ENCODE results near the gene ESPN.
"Not testable (repeated sequence)": the region's sequence is repeated elsewhere in the genome, so short reads cannot be mapped to it uniquely, and the experiment has no call there.

The ESPN gene

DNA sequence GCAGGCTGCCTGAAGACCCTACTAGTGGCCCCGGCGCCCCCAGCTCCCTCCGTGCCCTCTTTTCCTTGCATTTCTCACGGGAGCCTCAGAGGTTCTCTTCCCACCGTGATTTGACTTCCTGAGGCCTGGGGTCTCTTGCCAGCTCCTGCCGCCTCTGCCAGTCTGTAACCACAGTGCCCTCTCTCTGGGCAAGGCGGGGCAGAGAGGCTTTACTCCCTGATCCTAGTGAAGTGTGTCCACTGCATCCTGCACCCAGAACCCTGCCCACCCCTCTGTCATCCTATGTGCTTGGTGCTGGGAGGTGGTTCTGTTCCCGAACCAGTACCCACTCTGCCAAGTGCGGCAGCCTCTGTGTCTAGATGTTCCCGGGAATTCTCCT lies 2.4 kb downstream of the ESPN start:
- no peak for TF ChIP-seq POLR2A (IDR thresholded peaks at IDR 0.05; ENCODE audit: extremely low read depth, insufficient read length)
- TF ChIP-seq, protein P1, sequence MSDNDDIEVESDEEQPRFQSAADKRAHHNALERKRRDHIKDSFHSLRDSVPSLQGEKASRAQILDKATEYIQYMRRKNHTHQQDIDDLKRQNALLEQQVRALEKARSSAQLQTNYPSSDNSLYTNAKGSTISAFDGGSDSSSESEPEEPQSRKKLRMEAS (IDR thresholded peaks at IDR 0.05; ENCODE audit: low read depth, low read length): no peak
- no peak for TF ChIP-seq MYC (IDR thresholded peaks at IDR 0.05; ENCODE audit: low read depth, low read length)
- TF ChIP-seq, protein P2, sequence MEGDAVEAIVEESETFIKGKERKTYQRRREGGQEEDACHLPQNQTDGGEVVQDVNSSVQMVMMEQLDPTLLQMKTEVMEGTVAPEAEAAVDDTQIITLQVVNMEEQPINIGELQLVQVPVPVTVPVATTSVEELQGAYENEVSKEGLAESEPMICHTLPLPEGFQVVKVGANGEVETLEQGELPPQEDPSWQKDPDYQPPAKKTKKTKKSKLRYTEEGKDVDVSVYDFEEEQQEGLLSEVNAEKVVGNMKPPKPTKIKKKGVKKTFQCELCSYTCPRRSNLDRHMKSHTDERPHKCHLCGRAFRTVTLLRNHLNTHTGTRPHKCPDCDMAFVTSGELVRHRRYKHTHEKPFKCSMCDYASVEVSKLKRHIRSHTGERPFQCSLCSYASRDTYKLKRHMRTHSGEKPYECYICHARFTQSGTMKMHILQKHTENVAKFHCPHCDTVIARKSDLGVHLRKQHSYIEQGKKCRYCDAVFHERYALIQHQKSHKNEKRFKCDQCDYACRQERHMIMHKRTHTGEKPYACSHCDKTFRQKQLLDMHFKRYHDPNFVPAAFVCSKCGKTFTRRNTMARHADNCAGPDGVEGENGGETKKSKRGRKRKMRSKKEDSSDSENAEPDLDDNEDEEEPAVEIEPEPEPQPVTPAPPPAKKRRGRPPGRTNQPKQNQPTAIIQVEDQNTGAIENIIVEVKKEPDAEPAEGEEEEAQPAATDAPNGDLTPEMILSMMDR (IDR thresholded peaks at IDR 0.05; ENCODE audit: low read depth, low read length): no peak
- no peak overlapping the region for H3K4me3 ChIP-seq (ENCODE audit: low read depth, low read length)
- no peak for DNase-seq (ENCODE audit: low read depth)

DNA sequence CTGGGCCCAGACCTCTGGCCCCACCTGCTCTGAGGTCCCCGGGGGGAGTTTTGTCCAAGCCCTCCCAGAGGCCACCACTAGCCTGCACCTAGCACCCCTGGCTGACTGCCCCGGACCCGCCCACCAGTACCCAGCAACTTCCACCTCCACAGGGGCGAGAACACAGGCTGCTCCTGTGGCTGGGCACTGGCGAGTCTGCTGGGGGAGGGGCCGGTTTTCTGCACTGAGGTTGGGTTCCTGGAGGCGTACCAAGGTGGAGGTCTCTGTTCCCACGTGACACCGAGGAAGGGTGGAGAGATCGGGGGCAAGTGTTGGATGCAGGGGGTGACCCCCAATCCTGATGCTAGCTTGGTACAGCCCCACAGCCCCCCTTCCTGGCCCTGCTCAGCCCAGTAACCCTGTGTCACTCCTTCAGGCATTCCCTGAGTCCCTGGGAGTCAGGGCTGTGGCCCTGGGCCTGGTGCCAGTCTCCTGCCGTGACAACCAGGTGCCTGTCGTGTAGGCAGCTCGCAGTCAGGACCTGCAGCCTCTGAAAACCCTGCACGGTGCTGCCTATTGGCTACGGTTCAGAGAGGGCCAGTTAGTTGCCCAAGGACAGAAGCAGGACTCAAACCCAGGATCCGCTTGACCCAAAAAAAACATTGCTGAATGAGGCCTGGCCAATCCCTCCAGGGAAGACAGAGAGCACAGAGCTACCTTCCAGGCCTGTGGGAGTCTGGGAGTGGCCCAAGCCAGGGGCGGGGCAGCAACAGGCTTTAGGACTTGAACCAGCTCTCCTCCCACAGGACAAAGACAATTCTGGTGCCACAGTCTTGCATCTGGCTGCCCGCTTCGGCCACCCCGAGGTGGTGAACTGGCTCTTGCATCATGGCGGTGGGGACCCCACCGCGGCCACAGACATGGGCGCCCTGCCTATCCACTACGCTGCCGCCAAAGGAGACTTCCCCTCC lies 3.1 kb downstream of the ESPN start:
- H3K4me3 ChIP-seq (ENCODE audit: low read depth, low read length): no peak overlapping the region
- no peak for DNase-seq (ENCODE audit: low read depth)
- no peak for TF ChIP-seq MYC (IDR thresholded peaks at IDR 0.05; ENCODE audit: low read depth, low read length)
- no peak for TF ChIP-seq POLR2A (IDR thresholded peaks at IDR 0.05; ENCODE audit: extremely low read depth, insufficient read length)
- TF ChIP-seq, protein P2 (IDR thresholded peaks at IDR 0.05; ENCODE audit: low read depth, low read length): no peak
- TF ChIP-seq, protein P1 (IDR thresholded peaks at IDR 0.05; ENCODE audit: low read depth, low read length): no peak

DNA sequence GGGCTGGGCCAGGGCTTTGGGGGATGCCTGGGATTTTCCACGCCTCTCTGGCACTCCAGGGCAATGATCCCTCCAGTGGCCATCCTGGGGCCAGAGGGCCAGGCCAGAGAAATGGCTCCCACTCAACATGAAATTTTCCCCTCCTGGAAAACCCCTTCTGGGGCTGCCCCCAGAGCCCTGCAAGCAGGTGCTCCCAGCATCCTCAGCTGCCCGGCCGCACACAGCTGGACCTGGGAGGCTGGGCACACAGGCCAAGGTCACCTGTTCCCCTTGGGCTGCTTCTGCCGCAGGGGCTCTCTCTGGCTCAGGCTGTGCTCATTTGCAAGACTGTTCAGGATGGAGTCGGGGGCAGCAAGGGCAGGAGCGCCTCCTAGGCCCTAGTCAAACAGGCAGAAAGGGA lies 3.9 kb downstream of the ESPN start:
- not testable (repeated sequence) for DNase-seq (ENCODE audit: low read depth); H3K4me3 ChIP-seq (ENCODE audit: low read depth, low read length)

DNA sequence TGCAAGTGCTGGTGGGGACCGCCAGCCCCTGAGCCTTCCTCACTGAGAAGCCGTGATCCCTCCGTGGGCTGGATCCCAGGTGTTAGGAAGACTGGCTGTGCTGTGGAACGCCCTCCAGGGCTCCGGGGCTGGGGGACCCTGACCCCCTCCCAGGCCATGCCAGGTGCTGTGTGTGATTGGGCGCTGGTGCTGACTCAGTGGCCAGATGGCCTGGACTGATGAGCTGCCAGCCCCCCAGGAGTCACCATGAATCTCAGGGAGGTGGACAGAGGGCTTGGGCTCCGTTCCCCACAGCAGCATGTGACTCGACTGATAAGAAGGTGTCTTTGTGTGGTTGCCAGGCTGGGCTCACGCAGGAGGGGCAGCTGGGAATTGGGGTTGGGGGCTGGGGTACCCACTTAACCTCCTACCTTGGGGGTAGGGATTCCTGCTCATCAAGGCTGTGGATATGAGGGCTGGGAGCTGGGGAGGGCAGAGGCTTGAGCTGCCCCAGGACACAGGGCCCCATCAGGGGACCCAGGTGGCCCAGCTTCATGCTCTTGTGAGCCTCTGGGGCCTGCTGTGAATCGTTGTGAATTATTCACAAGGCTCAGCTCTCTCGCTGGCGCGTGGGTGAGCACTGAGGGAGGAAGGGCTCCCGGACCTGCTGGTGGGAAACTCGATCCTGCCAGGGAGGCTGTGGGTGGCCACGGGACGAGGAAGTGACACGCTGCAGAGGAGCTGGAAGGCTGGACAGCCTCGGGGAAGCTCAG lies 5.3 kb downstream of the ESPN start:
- not testable (repeated sequence) for DNase-seq (ENCODE audit: low read depth); H3K4me3 ChIP-seq (ENCODE audit: low read depth, low read length)

DNA sequence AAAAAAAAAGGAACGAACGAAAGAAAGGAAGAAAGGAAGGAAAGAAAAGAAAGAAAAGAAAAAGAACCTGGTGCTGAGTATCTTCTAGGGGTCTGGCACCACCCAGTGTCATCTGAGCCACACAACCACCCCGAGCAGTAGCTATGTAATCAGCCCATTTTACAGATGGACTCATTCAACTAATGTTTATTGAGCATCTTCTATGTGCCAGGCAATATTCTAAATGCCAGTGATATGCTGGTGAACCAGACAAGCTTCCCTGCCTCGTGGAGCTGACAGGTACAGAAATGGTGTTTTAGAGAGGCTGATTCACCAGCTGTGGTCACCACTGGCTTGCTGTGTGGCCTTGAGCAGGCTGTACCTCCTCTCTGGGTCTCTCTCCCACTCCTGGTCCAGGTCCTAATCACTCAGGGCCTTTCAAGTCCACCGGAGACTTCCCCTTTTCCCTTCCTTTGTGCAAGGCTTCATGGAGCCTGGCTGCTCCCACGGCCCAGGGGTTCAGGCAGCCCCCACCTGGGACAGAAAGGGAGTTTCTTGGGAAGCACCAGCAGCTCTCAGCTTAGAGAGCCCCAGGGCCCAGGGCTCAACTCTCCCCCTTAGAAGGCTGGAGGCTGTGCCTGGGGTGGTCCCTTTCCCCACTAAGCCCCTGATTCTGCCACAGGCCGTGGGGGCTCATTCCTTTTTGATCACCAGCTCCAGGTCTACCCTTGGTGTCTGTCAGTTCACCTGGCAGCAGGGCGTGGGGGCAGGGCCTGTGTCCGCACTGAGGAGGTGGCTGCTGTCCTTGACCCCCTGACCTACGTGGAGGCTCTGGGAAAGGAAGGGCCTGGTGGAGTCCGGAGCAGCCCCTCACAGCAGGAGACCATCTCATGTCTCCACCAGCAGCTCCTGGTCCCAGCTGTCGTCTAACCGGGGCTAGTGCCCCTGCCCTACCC lies 7.3 kb downstream of the ESPN start:
- DNase-seq (ENCODE audit: low read depth); H3K4me3 ChIP-seq (ENCODE audit: low read depth, low read length): not testable (repeated sequence)

DNA sequence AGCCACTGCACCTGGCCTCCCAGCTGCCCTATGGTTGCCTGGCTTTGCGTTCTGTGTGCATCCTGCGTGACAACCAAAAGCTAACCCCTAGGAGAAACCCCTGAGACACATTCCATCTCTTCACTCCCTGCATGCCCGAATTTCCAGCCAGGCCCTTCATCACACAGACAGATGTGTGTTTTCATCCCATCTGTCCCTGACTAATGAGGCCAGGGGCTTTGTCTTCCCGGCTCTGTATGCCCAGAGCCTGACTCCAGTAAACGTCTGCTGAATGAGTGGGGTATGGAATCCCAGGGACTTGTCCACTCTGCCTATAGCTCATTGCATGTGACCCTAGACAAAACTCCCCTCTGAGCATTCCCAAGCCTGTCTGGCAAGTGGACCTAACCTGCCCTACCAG lies 9.6 kb downstream of the ESPN start:
- DNase-seq (ENCODE audit: low read depth): no peak
- H3K4me3 ChIP-seq (ENCODE audit: low read depth, low read length): no peak overlapping the region
- TF ChIP-seq POLR2A (IDR thresholded peaks at IDR 0.05; ENCODE audit: extremely low read depth, insufficient read length) (no peak), MYC (IDR thresholded peaks at IDR 0.05; ENCODE audit: low read depth, low read length) (no peak)
- TF ChIP-seq, protein P1 (IDR thresholded peaks at IDR 0.05; ENCODE audit: low read depth, low read length): no peak
- TF ChIP-seq, protein P2 (IDR thresholded peaks at IDR 0.05; ENCODE audit: low read depth, low read length): no peak

DNA sequence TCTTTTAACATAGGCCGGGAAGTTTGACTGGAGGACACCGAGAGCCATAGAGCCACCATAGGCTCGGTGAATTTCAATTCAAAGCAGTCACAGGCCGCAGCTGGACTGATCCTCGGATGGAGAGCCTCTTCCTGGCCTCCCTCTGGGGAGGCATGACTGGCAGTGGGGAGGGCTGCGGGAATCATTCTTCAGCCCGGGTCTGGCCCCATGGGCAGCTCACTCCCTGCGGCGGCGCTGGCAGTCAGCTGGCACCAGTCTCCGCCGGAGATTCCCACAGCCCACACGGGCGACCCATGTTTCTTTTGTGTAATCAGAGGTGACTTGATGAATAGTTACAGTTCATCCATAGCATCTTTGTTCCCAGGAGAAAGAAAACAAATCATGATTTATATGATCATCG lies 10.6 kb downstream of the ESPN start:
- H3K4me3 ChIP-seq (ENCODE audit: low read depth, low read length): no peak overlapping the region
- TF ChIP-seq, protein P2 (IDR thresholded peaks at IDR 0.05; ENCODE audit: low read depth, low read length): no peak
- no peak for TF ChIP-seq POLR2A (IDR thresholded peaks at IDR 0.05; ENCODE audit: extremely low read depth, insufficient read length)
- TF ChIP-seq MYC (IDR thresholded peaks at IDR 0.05; ENCODE audit: low read depth, low read length): no peak
- TF ChIP-seq, protein P1 (IDR thresholded peaks at IDR 0.05; ENCODE audit: low read depth, low read length): no peak
- no peak for DNase-seq (ENCODE audit: low read depth)
